Ovary (tissue), 9 donors: ENCODE data around the gene TEX26. TPM values are rescaled to one million over a fixed set of nuclear protein-coding genes. Genes with fewer than 3 reads are reported as not detected.

Source experiments
- DNase-seq, 5 donors: peaks; one replicate each; pipeline ENCODE4 v3.0.0-alpha.2; 2019 to 2020
- H3K27ac ChIP-seq, 2 donors: fragments of 200-600 bp; one replicate each; pipeline versions ENCODE4 v1.5.1 to v1.8.0; 2019 to 2022
- H3K27me3 ChIP-seq: fragments of 200-600 bp; one replicate; pipeline ENCODE4 v1.8.0; 2022
- H3K36me3 ChIP-seq: fragments of 200-600 bp; sonication (generic); one replicate; pipeline ENCODE4 v1.5.1; 2019
- H3K4me1 ChIP-seq: one replicate; pipeline ENCODE4 v1.8.1; 2013; ENCODE audit warnings: mild to moderate bottlenecking, moderate library complexity; ENCODE audit not compliant: insufficient read depth
- H3K4me3 ChIP-seq: fragments of 200-600 bp; sonication (generic); one replicate; pipeline ENCODE4 v1.5.1; 2017
- H3K9me3 ChIP-seq, 2 donors: fragments of 200-600 bp in 1 of 2; sonication (generic) in 1 of 2; one replicate each; pipeline versions ENCODE4 v1.5.1 to v1.8.1; 2013 to 2019; ENCODE audit warnings: mild to moderate bottlenecking in 1 of 2, moderate library complexity in 1 of 2
- CTCF ChIP-seq, 3 donors: fragments of 450-650 bp in 2 of 3; fragments of 200-600 bp in 1 of 3; IDR thresholded peaks; one replicate each; pipeline versions ENCODE4 v1.5.1 to v1.8.0; 2016 to 2022; ENCODE audit warnings: antibody characterized with exemption in 3 of 3, mild to moderate bottlenecking in 1 of 3
- EP300 ChIP-seq: sonication (generic); formaldehyde crosslinking; IDR thresholded peaks from one replicate; pipeline ENCODE4 v1.6.1; 2017; ENCODE audit warnings: antibody characterized with exemption
- POLR2A ChIP-seq: fragments of 450-650 bp; IDR thresholded peaks from one replicate; pipeline ENCODE4 v1.6.1; 2017; ENCODE audit warnings: antibody characterized with exemption, mild to moderate bottlenecking, moderate library complexity
- WGBS, 3 donors: extraction: QIAGEN DNeasy Blood & Tissue Kit in 1 of 3; methylation state at CpG; one replicate each; pipeline versions ENCODE4 v1.1.5 to v1.1.7; 2013 to 2017; 5-methylcytosine and 5-hydroxymethylcytosine counted together
- intact Hi-C, 4 donors: fragments of 100-400 bp; cut with DNase I; formaldehyde crosslinking; loops; one replicate each; pipeline versions ENCODE4 v1.11.0 to v1.15.1; 2022 to 2023
- polyA plus RNA-seq, 2 donors: library from polyadenylated mRNA; stranded (reverse); fragments of 200-250 nt in 1 of 2; fragments of 350-450 nt in 1 of 2; fragmentation: Illumina TruSeq in 1 of 2; extraction: RNeasy Lipid Tissue Mini Kit (QIAGEN cat#74804) in 1 of 2; gene quantifications; one replicate each; pipeline ENCODE4 v1.2.3, GENCODE V29; 2013 to 2014
- total RNA-seq, 7 donors: library from RNA; depleted of rRNA in 2 of 7; stranded (reverse); fragments of >200 nt in 2 of 7; fragmentation: NEBNext Ultra II Directional in 3 of 7; extraction: Animal tissue kit (Norgen Biotek cat#: 25700) in 3 of 7; gene quantifications; one replicate each; pipeline versions ENCODE4 v1.1.0 to v1.2.4, GENCODE V29; 2016 to 2023
- donor health status: DM: no; HTN: no; CAD: no; lungs with moderate emphysema.
- donor health status: DM: no; HTN: no; CAD: no.
- donor health status: Bipolar disorder and iron deficiency.
- donor health status: DM: yes; HTN: yes; CAD: no.
- donor health status: DM: no; HTN: no; CAD: no.
- donor health status: DM: yes; HTN: yes; CAD: no.

The TEX26 gene
- total and polyA plus RNA-seq, 9 donors: 0.45 TPM; not detected in 8

DNA sequence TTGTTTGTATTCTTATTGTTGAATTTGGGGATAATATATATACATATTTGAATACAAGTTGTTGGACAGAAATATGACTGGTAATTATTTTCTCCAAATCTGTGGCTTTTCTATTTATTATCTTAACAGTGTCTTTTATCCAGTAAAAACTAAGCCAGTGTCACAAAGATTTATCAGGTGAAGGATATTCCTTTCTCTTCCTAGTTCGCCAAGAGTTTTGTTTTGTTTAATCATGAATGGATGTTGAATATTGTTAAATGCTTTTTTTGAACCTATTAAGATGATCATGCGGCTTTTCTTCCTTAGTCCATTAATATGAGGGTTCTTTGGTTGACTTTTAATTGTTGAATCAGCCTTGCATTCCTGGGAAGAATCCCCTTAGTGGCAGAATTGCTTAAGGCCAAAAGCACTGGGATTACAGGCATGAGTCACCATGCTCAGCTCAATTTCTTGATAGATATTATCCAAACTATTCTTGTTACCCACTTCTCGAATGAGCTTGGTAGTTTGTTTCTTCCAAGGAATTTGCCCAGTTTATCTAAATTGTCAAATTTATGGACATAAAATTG lies 53.3 kb downstream of the TEX26 start:
- H3K4me1 ChIP-seq: no peaks in the 10 kb centered on the region
- H3K36me3 ChIP-seq: no peaks in the 10 kb centered on the region
- H3K27ac ChIP-seq: no peak overlapping the region
- H3K4me3 ChIP-seq: no peak overlapping the region
- WGBS, 3 donors: 56 to 73% (median 69%) methylated on average over 3 of the region's 3 CpGs
- no peaks in the 10 kb centered on the region for H3K9me3 ChIP-seq
- no peak for TF ChIP-seq CTCF (IDR thresholded peaks at IDR 0.05)
- TF ChIP-seq POLR2A: no peak
- TF ChIP-seq EP300: no peak
- intact Hi-C loops: no loop called here
- H3K27me3 ChIP-seq: no peaks in the 10 kb centered on the region
- DNase-seq: no peak

DNA sequence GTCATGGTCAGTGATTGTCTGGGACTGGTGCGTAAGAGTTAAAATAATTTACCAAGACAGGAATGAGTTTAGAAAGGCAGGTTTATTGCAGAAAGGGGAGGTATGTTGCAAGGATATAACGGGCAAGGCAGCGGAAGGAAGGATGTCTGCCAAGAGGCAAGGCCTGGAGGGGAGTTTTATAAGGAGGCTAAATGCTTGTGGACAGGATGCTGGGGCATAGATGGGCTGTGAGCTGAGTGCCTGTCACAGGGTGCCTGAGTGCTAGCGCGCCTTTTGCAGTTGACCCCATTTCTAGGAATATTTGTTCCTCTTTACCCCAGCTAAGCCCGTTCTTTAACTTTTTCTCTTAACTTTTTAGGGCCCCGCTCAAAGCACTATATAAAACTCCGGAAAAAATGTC lies 58.7 kb downstream of the TEX26 start:
- WGBS, 3 donors: 88 to 92% (median 92%) methylated on average over 8 of the region's 8 CpGs
- TF ChIP-seq POLR2A: no peak
- Histone ChIP-seq H3K27me3 (no peaks in the 10 kb centered on the region), H3K27ac (no peak overlapping the region), H3K9me3 (no peaks in the 10 kb centered on the region), H3K36me3 (no peaks in the 10 kb centered on the region), H3K4me1 (no peaks in the 10 kb centered on the region), H3K4me3 (no peak overlapping the region)
- intact Hi-C loops: no loop called here
- DNase-seq: no peak

DNA sequence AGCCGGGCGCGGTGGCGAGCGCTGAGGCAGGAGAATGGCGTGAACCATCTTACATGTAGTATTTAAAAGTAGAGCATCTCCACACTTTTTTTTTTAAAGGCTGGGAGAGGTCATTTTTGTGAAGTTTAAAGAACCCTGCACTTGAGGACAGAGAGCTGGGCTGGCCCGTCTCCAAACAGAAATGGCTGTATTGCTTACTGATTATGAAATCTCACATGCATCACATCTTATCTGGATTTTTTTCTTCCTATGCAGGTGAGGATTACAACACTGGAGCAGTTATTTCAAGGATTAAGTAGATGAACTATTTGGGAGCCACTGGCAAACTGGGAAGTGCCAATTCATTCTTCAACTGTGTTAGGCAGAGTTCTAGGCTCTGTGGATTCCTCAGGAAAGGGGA lies 59.5 kb downstream of the TEX26 start:
- DNase-seq: no peak
- no peak overlapping the region for H3K4me3 ChIP-seq
- H3K36me3 ChIP-seq: no peaks in the 10 kb centered on the region
- intact Hi-C loops: no loop called here
- TF ChIP-seq POLR2A (no peak), EP300 (no peak), CTCF (IDR thresholded peaks at IDR 0.05) (no peak)
- no peaks in the 10 kb centered on the region for H3K27me3 ChIP-seq
- no peaks in the 10 kb centered on the region for H3K4me1 ChIP-seq
- H3K27ac ChIP-seq: no peak overlapping the region
- 96 to 97% (median 96%) methylated on average over 7 of the region's 7 CpGs for WGBS, 3 donors
- H3K9me3 ChIP-seq: no peaks in the 10 kb centered on the region

- Histone ChIP-seq H3K4me1 (no peaks in the 10 kb centered on the region), H3K9me3 (no peaks in the 10 kb centered on the region), H3K4me3 (no peak overlapping the region), H3K36me3 (no peaks in the 10 kb centered on the region), H3K27me3 (no peaks in the 10 kb centered on the region), H3K27ac (no peak overlapping the region)
- TF ChIP-seq EP300: no peak
- TF ChIP-seq POLR2A: no peak
- TF ChIP-seq CTCF (IDR thresholded peaks at IDR 0.05): no peak
- intact Hi-C loops: no loop called here
- no peak for DNase-seq
- WGBS, 3 donors: 95 to 98% (median 96%) methylated on average over 1 of the region's 1 CpG
Measured at GRCh38 chr13:30995331-30995730, 62.9 kb downstream of the TEX26 start.

DNA sequence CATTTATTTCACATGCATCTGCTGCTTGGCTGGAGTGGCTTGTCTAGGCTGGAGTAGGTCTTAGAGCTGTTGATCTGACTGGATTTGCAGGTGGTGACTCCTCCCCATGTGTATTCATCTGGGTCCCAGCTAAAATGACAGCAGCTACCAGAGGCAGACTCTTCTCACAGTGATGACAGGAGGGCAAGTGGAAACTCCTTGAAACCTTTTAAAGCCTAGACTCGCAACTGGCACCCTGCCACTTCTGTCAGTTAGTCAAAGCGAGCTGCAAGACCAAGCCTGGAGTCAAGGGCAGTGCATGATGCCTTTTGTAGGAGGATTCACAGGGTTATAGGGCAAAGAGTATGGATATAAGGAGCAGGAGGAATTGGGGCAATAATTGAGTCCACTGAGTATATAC lies 65.2 kb downstream of the TEX26 start:
- Histone ChIP-seq H3K27ac (no peak overlapping the region), H3K4me1 (no peaks in the 10 kb centered on the region), H3K27me3 (no peaks in the 10 kb centered on the region), H3K4me3 (no peak overlapping the region), H3K9me3 (no peaks in the 10 kb centered on the region), H3K36me3 (no peaks in the 10 kb centered on the region)
- no peak for TF ChIP-seq CTCF (IDR thresholded peaks at IDR 0.05)
- TF ChIP-seq EP300: no peak
- no peak for TF ChIP-seq POLR2A
- WGBS, 3 donors: 29 to 46% (median 42%) methylated on average over 2 of the region's 2 CpGs
- intact Hi-C loops: no loop called here
- DNase-seq: no peak
